Measurements from ENCODE around the gene LRRC36.

The LRRC36 gene

GRCh38 chr16:67294171-67294757, 32.4 kb upstream of the LRRC36 start:
- DNase-seq = no peak

GRCh38 chr16:67294938-67295361, 31.7 kb upstream of the LRRC36 start:
- DNase-seq = no peak

GRCh38 chr16:67296420-67296819, 30.2 kb upstream of the LRRC36 start:
- DNase-seq = no peak

GRCh38 chr16:67298277-67298676, 28.3 kb upstream of the LRRC36 start:
- no peak for DNase-seq

GRCh38 chr16:67299269-67299668, 27.3 kb upstream of the LRRC36 start:
- DNase-seq = no peak

GRCh38 chr16:67301080-67301782, 25.4 kb upstream of the LRRC36 start:
- DNase-seq = no peak

- no peak for DNase-seq
These were observed 24.5 kb upstream of the LRRC36 start for GRCh38 chr16:67302076-67302475.

GRCh38 chr16:67302970-67303369, 23.6 kb upstream of the LRRC36 start:
- no peak for DNase-seq

GRCh38 chr16:67304020-67304419, 22.6 kb upstream of the LRRC36 start:
- DNase-seq = no peak

GRCh38 chr16:67305216-67306071, 21.2 kb upstream of the LRRC36 start:
- no peak for DNase-seq

- no peak for DNase-seq
These were observed 16.1 kb upstream of the LRRC36 start for GRCh38 chr16:67310561-67310960.

- DNase-seq = peak; percentile 89
These were observed 14.8 kb upstream of the LRRC36 start for GRCh38 chr16:67311607-67312488.

- DNase-seq = no peak
These were observed 13.9 kb upstream of the LRRC36 start for GRCh38 chr16:67312719-67313118.

GRCh38 chr16:67317853-67318252, 8.8 kb upstream of the LRRC36 start:
- no peak for DNase-seq

GRCh38 chr16:67326115-67326471, 522 bp upstream of the LRRC36 start:
- no peak for DNase-seq

- no peak for DNase-seq
These were observed 1.1 kb downstream of the LRRC36 start for GRCh38 chr16:67327743-67328142.

GRCh38 chr16:67329901-67330300, 3.3 kb downstream of the LRRC36 start:
- DNase-seq = no peak

- no peak for DNase-seq
These were observed 6.7 kb downstream of the LRRC36 start for GRCh38 chr16:67333315-67333714.

- no peak for DNase-seq
These were observed 9.5 kb downstream of the LRRC36 start for GRCh38 chr16:67336116-67336515.

GRCh38 chr16:67336648-67337047, 10.0 kb downstream of the LRRC36 start:
- peak; percentile 4 for DNase-seq

- peak; percentile 12 for DNase-seq
These were observed 12.8 kb downstream of the LRRC36 start for GRCh38 chr16:67339453-67339852.

- no peak for DNase-seq
These were observed 14.6 kb downstream of the LRRC36 start for GRCh38 chr16:67341250-67341649.

GRCh38 chr16:67342616-67343015, 16.0 kb downstream of the LRRC36 start:
- DNase-seq = peak; percentile 24
